Measurements from ENCODE around the gene SNAI1.

Gene SNAI1

DNA sequence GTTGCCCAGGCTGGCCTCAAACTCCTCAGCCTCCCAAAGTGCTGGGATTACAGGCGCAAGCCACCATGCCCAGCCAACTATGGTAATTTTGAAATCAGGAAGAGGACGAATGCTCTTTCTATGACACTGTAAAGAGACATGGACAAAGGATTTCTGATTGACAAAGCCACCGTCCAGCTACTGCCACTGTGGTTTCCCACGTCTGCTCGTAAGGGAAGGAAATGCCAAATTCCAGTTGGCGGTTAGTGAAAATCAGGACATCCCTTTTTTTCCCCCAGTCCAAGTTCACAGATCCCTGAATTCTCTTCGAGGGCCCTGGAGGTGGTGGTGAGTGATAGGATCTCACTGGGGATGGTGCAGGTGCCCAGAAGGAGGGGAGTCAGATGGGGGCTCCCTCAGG lies 31.2 kb downstream of the SNAI1 start:
- DNase-seq (ENCODE audit: low spot score): no peak

DNA sequence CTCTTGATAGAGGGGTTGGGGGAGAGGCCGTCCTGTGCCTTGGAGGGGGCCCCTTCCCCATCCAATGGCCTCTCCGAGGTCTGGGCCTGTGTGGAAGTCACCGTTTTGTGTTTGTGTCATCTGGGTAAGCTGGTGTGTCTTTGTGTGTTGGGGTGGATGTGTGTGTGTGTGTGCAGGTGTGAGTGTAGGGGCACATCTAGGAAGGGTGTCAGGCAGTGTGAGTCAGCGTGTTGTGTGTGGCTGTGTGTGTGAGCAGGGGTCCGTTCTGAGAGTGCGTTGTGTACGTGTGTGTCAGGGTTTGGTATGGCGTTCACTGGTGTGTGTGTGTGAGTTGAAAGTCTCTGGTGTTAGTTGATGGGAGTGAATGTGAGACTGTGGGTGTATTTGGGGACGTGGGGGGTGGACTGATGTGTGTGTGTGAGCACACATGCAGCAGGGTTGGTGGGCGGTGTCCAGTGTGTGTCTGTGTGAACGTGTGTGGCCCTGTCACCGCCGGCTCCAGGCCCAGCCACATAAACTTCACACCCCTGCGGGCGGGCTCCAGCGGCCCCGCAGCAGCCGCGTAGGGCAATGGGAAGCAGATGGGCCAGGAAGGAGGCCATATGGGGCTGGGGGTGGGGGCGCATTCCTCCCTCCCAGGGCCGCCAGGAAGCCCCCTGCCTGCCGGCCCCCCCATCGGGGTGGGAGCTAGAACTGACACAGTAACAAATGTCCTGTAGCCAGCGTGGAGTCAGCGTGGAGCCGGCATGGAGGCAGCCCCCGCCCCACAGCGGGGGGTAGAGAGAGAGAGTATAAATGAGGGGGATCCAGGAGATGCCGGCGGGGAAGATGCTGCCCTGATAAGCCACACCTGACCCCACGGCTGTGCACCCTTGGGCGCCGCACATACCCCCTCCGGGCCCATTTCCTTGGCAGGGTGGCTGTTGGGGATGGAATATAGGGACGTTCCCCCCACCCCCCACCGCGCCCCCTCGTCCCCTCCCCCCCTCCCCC lies 32.1 kb downstream of the SNAI1 start:
- DNase-seq (ENCODE audit: low spot score): no peak

DNA sequence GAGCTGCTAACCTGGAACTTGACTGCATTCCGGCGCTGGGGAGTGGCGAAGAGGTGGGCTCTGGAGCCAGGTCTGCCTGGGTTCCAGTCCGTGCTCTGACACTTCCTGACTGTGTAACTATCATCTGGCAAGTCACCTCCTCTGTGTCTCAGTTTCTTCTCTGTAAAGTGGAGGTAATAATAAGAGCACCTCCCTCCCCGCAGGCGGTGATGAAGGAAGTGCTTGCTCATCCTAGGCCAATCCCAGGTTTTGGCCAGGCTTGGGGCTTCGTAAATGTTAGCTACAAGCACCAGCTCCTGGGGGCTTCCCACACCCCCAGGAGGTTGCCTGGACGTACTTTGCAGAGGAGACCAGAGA lies 32.8 kb downstream of the SNAI1 start:
- DNase-seq (ENCODE audit: low spot score): no peak

DNA sequence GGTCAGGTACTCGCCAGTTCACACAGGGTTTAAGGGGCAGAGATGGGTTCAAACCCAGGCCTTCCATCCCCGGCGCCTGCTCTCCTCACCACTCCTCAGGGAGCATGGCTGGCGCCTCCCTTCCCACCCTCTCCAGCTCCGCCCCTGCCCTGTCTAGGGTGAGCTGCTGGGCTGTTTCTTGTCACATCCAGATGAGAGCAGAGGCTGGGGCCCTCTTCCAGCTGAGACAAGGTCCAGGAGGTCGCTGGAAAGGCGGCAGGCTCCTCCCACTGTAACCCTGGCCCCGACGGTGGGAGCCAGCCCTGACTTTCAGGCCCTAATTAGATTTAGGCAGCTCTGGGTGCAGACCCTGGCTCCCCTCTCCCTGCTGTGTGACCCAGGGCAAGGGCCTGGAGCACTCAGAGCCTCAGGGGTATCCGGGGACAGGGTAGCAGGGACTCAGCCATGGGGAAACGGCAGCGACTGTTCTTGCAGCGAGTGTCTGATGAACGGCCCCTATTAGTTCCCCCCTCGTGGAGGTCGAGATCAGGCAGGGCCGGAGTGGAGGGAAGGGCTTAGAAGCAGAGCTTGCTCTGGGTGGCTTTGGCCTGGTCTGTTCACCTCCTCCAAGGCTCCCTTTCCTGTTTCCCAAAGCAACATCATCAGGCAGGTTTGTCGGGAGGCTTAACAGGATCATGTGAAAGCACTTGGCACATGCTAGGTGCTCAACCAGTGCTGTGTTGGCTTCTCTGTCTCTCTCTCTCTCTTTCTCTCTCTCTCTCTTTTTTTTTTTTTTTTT lies 33.4 kb downstream of the SNAI1 start:
- no peak for DNase-seq (ENCODE audit: low spot score)

DNA sequence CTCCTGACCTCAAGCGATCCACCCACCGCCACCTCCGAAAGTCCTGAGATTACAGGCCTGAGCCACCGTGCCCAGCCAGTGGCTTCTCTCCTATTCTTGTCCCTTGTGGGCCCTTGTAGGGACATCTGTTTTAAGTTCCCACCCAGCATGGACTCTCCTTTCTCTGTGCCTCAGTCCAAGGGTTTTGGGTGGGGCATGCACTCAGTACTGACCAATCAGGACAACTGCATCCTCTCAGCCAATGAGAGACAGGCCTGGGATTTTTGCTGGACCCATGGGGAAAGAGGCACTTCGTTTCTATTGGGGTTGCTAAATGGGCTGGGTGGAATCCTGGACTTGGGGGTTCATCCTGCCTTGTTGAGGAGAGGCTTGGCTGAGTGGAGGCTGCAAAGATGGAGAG lies 34.4 kb downstream of the SNAI1 start:
- no peak for DNase-seq (ENCODE audit: low spot score)

DNA sequence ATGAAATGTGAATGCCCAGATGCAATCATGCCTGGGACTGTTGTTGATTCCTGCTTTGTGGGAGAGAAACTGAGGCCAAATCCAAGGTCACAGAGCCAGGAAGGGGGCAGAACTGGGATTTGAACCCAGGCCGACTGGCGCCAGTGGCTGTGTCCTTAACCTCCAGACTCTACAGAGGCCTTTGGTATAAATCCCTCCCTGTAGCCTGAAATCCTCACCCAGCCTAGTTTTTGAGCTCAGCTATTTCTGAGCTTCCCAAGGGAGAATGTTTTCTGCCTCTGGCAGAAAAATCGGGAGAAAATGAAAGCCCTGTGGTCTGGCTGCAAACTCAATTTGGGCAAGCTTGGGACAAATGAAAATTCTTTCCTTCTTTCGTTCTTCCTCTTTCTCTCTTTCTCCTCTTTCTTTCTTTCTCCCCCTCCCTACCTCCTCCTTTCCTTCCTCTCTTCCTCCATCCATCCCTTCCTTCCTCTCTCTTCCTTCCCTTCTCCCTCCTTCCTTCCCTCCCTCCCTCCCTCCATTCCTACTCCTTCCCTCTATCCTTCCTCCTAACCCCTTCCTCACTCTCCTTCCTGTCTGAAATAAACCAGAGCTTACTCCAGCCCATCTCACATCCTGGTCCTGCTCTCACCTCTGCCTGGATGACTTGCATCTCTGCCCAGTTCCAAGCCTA lies 34.9 kb downstream of the SNAI1 start:
- no peak for DNase-seq (ENCODE audit: low spot score)

DNA sequence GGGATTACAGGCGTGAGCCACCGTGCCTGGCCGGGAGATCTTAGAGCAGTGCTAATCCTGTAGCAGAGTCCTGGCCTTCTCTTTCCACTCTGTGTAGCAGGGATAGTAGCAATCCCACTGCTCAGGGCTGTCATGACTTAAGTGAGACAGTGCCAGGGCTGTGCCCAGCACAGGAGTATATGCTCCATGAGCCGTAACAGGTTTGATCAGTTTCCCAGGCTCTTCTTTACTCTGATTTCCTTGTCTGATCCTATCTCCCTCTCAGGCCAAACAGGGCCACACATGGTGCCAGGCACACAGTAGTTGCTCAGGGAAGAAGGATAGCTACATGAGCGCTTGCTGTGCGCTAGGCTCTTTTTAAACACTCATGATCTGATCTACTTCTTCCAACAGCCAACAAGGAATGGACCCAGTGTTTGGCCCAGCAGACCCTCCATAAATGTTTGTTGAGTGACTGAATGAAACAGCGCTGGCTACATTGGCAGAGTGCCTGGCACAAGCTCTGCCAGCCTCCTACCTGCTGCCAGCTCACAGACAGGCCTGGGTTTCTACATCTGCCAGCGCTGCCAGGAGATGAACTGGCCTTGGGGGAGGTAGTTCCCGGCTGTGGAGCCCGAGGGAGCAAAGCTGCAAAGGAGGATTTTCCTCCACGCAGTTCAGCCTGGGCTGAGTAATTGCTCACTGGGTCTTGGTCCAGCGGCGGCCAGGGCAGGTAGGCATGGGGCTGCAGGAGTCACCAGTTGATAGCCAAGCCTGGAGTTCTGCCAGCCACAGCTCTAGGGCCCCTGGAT lies 36.9 kb downstream of the SNAI1 start:
- DNase-seq (ENCODE audit: low spot score): no peak

DNA sequence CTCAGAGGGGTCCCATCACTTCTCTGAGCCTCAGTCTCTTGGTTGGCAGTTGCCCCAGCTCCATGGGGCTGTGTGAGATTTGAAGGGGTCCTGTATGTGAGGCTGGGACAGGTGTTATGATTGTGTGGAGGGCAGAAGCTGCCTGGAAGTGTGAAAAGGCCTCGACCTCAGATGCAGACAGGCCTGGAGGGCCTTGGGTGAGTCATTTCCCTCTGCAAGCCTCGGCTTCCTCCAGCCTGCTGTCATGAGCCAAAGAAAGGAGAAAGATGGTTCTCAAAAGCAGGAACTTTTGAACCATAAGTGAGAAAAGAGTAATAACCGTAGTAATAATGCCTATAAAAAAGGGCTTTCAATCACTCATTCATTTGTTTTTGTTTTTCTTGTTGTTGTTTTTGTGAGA lies 37.5 kb downstream of the SNAI1 start:
- DNase-seq (ENCODE audit: low spot score): no peak

DNA sequence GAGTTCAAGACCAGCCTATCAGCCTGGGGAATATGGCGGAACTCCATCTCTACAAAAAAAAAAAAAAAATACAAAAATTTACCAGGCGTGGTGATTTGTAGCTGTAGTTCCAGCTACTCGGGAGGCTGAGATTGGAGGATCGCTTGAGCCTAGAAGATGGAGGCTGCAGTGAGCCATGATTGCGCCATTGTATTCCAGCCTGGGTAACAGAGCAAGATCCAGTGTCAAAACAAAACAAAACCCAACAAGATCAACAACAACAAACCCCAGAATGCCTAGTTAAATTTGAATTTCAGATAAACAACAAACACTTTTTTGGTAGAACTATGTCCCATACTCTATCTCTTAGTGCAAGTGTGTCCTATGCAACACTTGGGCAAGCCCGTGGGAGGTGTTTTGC lies 39.9 kb downstream of the SNAI1 start:
- DNase-seq (ENCODE audit: low spot score): no peak

DNA sequence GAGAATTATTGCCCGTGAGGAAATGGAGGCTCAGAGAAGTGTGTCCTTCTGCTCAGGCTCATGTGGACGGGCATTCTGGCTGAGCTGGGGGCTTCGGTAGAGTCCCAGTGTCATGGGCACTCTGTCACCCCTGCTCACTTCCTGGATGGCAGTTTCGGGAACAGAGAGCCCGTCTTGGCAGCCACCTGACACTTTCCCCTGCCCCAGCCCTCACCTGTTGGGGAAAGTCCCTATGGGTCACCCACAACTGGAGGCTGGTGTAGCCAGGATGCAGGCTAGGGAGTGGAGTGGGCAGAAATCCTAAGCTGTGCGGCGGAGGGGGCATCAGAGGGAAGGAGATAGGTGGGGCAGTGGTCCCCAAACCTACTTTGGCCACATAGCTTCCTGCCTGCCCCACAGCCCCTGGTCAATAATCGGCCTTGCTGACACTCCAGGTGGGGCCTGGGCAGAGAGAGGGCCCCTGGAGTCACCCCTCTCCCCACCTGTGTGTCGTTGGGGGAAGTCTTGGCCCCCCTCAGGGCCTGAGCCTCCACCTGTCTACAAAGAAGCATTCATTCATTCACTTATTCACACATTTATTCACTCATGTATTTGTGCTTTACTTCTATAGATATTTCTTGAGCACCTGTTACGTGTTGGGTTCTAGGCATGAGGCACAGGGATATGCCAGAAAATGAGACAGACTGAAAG lies 40.5 kb downstream of the SNAI1 start:
- no peak for DNase-seq (ENCODE audit: low spot score)

DNA sequence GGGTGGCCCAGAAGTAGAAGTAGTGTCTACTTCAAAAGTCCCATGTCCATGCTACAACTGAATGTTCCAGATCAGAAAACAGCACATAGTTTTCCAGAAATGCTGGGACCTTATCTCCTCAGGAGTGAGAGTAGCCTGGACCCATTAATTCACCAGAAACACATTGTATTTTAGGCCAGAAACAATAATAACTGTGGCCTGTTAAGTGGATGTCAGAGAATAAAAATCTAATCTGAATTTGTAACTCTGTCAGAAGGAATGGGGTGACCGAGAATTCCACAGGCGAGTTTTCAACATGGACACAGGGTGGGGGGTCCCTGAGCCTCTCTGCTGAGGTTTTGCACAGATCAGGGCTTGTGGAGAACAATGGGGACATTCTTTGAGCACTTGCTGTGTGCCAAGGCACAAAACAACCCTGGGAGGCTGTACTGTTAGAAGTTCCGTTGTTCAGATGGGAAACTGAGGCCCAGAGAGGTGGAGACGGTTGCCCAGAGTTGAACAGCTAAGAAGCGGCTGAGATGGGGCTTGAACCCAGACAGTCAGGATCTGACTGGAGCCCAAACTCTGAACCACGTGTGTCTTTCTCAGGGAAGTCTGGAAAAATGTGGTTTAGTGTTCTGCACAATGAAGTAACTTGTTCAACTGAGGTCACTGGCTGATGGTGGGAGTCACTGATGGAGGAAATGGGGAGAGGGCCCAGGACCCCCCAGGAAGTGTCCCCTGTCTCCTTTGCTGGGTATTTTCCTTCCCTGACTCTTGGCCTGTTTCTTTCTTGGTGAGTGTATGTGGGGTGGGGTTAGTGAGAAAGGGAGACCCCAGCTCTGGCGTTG lies 44.2 kb downstream of the SNAI1 start:
- DNase-seq (ENCODE audit: low spot score): no peak

DNA sequence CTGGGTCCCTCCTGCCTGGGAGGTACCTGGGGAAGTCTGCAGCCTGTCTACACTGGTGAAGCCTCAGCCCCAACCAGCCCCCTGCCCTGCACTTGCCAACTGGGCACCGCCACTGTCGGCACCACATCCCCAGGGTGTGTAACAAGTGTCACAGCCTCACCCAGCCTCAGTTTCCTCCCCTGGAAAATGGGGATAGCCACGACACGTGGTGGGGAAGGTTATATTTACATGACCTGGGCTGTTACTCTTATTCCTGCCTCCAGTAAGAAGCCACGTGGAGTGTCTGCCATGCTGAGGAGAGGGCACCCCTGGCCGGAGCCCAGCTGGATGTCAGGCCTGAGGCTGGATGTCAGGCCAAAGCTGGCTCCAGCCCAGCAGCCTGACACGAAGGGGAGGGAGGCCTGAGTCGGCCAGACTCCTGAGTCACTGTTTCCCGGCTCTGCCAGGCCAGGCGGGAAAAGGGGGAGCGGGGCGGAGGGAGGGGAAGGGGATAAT lies 44.9 kb downstream of the SNAI1 start:
- DNase-seq (ENCODE audit: low spot score): no peak

DNA sequence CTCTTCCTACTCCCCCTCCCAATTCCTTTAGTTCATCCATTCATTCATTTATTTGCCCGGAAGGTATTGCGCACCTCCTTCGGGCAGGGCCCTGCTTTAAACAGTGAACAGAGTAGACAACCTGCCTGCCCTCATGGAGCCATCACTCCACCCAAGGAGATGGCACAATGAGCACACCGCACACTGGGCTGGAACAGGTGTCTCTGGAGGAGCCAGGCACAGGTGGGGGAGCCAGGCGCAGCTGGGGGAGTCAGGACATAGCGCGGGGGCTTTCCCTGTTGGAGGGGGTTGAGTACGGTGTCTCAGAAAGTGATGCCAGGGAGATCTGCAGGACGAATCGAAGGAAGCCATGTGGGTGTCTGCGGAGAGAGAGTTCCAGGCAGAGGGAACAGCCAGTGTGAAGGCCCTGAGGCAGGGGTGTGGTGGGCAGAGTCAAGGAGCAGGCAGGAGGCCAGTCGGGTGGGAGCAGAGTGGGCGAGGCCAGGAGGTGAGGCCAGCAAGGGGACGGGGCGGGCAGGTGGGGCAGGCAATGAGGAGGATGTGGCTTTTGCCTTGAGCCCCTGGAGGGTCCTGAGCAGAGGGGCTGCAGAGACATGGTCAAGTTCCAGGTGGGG lies 46.4 kb downstream of the SNAI1 start:
- DNase-seq (ENCODE audit: low spot score): no peak

DNA sequence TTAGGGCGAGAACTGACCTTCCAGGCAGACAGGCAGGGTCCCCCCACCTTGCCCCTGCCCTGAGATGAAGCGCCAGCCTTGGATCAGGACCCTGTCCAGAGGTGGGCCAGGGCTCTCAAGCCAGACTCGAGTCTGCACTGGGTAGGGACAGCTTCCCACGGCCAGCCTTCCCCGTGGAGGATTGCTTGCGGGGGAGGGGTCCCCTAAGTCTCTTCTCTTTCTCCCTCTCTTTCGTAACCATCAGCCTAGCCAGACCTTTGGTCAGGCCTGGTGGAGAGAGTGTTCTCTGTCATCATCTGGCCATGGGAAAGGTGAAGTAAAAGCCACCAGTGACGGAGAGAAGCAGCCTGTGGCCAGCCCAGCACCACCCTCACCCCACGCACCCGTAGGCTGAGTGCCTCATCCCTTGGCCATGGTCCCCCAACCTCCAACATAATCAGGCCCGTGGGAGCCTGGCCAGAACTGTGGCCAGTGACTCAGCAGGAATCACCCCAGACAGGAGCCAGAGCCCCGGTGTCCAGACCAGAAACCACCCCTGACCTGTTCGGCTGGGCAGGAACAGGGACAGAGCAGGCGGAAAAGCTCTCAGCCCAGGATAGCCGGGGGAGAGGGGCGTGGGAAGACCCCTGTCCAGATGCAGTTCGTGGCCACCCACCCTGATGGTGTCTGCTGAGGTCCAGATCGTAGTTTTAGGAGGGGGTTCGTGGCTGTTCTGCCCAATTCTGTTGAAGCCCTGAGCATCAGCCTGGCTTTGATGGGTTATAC lies 47.1 kb downstream of the SNAI1 start:
- no peak for DNase-seq (ENCODE audit: low spot score)

DNA sequence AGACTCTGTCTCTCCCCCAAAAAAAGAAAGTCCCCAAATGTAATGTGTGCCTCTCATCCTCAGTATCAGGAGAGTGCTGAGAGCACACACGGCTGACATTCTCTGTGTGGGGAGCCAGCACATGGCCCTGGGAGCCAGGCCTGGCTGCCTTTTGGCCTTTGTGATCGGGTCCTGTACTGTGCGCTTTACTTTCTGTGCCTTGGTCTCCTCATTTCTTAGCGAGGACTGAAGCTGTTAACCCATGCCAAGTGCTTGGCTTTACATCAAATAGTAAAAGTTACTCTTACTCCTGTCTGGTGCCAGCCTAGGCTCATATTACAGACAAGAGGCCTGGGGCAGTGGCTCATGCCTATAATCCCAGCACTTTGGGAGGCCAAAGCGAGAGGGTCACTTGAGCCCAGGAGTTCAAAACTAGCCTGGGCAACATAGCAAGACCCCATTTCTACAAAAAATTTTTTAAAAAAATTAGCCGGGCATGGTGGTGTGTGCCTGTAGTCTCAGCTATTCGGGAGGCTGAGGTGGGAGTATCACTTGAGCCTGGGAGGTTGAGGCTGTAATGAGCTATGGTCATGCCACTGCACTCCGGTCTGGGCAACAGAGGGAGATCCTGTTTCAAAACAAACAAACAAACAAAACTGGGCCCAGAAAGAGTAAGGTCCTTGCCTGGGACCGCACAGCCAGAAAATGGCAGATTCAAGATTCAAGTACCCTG lies 50.3 kb downstream of the SNAI1 start:
- no peak for DNase-seq (ENCODE audit: low spot score)

DNA sequence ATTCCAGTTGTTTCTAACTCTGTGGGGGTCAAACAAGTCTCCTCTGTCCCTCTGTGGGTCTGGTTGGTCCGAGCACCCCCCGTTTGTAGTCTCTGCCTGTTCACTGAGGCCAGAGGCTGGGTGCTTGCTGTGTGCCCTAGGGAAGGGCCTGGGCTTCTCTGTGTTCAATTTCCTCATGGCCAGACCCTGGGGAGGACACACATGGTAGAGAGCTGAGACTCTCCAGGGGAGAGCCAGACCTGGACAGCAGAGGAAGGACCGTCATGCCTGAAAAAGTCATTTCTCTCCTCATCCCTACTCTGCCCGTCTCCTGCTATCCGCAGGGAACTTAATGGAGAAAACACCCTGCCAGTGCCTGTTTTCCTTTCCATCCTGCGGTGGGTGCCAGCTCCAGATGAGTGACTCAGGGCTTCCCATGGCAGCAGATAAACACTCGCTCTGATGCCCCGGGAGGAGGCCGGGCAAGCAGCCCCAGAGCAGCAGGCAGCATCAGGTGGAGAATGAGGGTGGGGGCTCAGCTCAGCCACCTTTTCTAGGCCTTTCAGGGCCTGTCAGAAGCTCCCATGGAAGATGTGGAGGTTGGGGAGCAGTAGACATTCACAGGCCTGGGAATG lies 51.9 kb downstream of the SNAI1 start:
- no peak for DNase-seq (ENCODE audit: low spot score)

DNA sequence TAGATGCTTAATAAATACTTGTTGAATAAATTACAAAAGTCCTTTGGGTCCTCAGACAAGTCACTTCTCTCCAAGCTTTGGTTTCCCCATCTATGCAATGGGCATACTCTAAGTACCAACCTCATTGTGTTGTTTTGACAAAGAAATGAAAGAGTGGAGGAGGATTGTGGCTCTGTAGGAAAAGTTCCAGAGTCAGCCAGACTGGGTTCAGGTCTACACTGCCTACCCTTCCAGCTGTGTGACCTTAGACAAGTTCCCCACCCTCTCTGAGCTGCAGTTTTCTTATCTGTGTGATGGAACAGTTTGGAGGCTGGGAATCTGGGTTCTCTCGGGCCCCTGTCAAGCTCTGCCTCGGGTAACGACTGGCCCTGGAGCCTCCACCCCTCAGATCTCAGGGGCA lies 53.9 kb downstream of the SNAI1 start:
- no peak for DNase-seq (ENCODE audit: low spot score)

DNA sequence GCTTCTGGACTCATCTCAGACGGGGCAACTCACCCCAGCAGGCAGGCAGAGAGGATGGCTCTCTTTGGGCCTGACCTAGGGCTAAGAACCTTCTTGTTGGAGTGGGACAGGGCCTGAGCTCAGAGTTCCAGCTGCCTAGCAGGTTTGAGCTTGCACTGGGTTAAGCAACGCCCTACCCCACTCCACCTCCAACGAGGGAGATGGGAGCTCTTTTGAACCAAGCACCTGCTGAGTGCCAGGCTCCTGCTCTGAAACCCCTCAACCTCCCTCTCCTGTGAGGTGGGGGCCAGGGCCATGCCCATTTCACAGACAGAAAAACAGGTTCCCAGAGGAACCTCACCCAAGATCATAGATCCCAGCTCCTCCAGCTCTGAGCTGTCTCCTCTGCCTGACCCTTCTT lies 54.3 kb downstream of the SNAI1 start:
- no peak for DNase-seq (ENCODE audit: low spot score)
